Embryonic facial prominence (tissue), 1 donor: ENCODE results near the gene APC.
A peak's percentile ranks its signal among the peaks of the same experiment; 100 is the strongest.
"Not testable (repeated sequence)": the region's sequence is repeated elsewhere in the genome, so short reads cannot be mapped to it uniquely, and the experiment has no call there.

Experiments used
- DNase-seq: peaks from one replicate; pipeline ENCODE4 v3.0.0-alpha.2; 2016; ENCODE audit errors: extremely low spot score

The APC gene

GRCh38 chr5:112857866-112858265 lies 120.2 kb downstream of the APC start:
- DNase-seq: no peak

- DNase-seq: not testable (repeated sequence)
These were observed 122.9 kb downstream of the APC start for GRCh38 chr5:112860571-112860928.

- peak; percentile 97 for DNase-seq
These were observed 123.4 kb downstream of the APC start, which contains the start of gene SRP19 for GRCh38 chr5:112860929-112861637. Gene SRP19, plus strand, starts transcription at chr5:112861287. Its CDS starts 90 bp downstream, at chr5:112861377.

- DNase-seq: no peak
These were observed 123.9 kb downstream of the APC start for GRCh38 chr5:112861638-112861985.

- no peak for DNase-seq
These were observed 124.4 kb downstream of the APC start for GRCh38 chr5:112862085-112862484.

GRCh38 chr5:112863549-112863948 lies 125.9 kb downstream of the APC start:
- no peak for DNase-seq

- DNase-seq: no peak
These were observed 127.4 kb downstream of the APC start for GRCh38 chr5:112865128-112865527.

- no peak for DNase-seq
These were observed 129.1 kb downstream of the APC start for GRCh38 chr5:112866739-112867138.

GRCh38 chr5:112867411-112867810 lies 129.7 kb downstream of the APC start:
- no peak for DNase-seq

- DNase-seq: no peak
These were observed 132.3 kb downstream of the APC start for GRCh38 chr5:112869948-112870347.

- DNase-seq: no peak
These were observed 133.3 kb downstream of the APC start for GRCh38 chr5:112870966-112871365.

GRCh38 chr5:112876362-112876761 lies 138.7 kb downstream of the APC start:
- DNase-seq: no peak

GRCh38 chr5:112878101-112878500 lies 140.4 kb downstream of the APC start:
- DNase-seq: no peak

- no peak for DNase-seq
These were observed 141.1 kb downstream of the APC start for GRCh38 chr5:112878760-112879159.

- no peak for DNase-seq
These were observed 142.7 kb downstream of the APC start for GRCh38 chr5:112880219-112880964.

GRCh38 chr5:112883192-112883591 lies 145.5 kb downstream of the APC start:
- DNase-seq: no peak

GRCh38 chr5:112885001-112885400 lies 147.3 kb downstream of the APC start:
- no peak for DNase-seq

GRCh38 chr5:112886975-112887374 lies 149.3 kb downstream of the APC start:
- DNase-seq: no peak

- DNase-seq: not testable (repeated sequence)
These were observed 154.4 kb downstream of the APC start for GRCh38 chr5:112892066-112892465.

- no peak for DNase-seq
These were observed 155.1 kb downstream of the APC start for GRCh38 chr5:112892776-112893175.

- no peak for DNase-seq
These were observed 158.0 kb downstream of the APC start for GRCh38 chr5:112895682-112896081.
